ENCODE data around the gene P2RX5.

Gene P2RX5

GRCh38 chr17:3647769-3648555 lies 48.0 kb downstream of the P2RX5 start:
- H3K27ac ChIP-seq (ENCODE audit: insufficient read depth in 1 of 2, low read depth in 1 of 2, low read length in 2 of 2, poor library complexity in 1 of 2, severe bottlenecking in 2 of 2) = no peak overlapping the region
- ChIA-PET POLR2A (interaction anchor here (0.6 kb wide), 1 partner anchor 795 kb away, joined by 3 read pairs; no protein-coding TSS in a partner anchor), CTCF (interaction anchor here (0.8 to 3.3 kb wide), 13 partner anchors 10 to 608 kb away, joined by 3 to 11 read pairs (median 5); partner anchors contain the start of genes EMC6, SHPK and TAX1BP3)
- peaks cover 0 to 3% (median 0%) of the 10 kb centered on the region in 4 experiments for H3K4me1 ChIP-seq (ENCODE audit: control extremely low read depth in 1 of 4, control insufficient read depth in 4 of 4, insufficient read depth in 4 of 4, low read length in 3 of 4)
- 76% methylated on average over 18 of the region's 20 CpGs for WGBS (ENCODE audit: insufficient coverage)
- peaks cover 0 to 27% (median 13%) of the 10 kb centered on the region in 4 experiments for H3K36me3 ChIP-seq (ENCODE audit: control insufficient read depth in 4 of 4, insufficient read depth in 4 of 4, low read length in 3 of 4)
- H3K9me3 ChIP-seq (ENCODE audit: control extremely low read depth in 1 of 5, control insufficient read depth in 4 of 5, insufficient read depth in 2 of 5, low read depth in 1 of 5, low read length in 4 of 5) = no peaks in the 10 kb centered on the region
- H3K27me3 ChIP-seq (replicated peaks in 2 of 5; ENCODE audit: control insufficient read depth in 4 of 5, insufficient read depth in 5 of 5, low read length in 4 of 5) = no peaks in the 10 kb centered on the region
- peak; percentile 58 to 77 (median 76) for DNase-seq
- no peak overlapping the region for H3K4me3 ChIP-seq (ENCODE audit: control insufficient read depth in 1 of 7, extremely low read depth in 1 of 7, insufficient read depth in 4 of 7, low read depth in 2 of 7, low read length in 6 of 7)

GRCh38 chr17:3647251-3647650 lies 48.7 kb downstream of the P2RX5 start:
- 96% methylated on average over 11 of the region's 12 CpGs for WGBS (ENCODE audit: insufficient coverage)
- peaks cover 0 to 3% (median 0%) of the 10 kb centered on the region in 4 experiments for H3K4me1 ChIP-seq (ENCODE audit: control extremely low read depth in 1 of 4, control insufficient read depth in 4 of 4, insufficient read depth in 4 of 4, low read length in 3 of 4)
- H3K27me3 ChIP-seq (replicated peaks in 2 of 5; ENCODE audit: control insufficient read depth in 4 of 5, insufficient read depth in 5 of 5, low read length in 4 of 5) = no peaks in the 10 kb centered on the region
- H3K27ac ChIP-seq (ENCODE audit: insufficient read depth in 1 of 2, low read depth in 1 of 2, low read length in 2 of 2, poor library complexity in 1 of 2, severe bottlenecking in 2 of 2) = no peak overlapping the region
- H3K9me3 ChIP-seq (ENCODE audit: control extremely low read depth in 1 of 5, control insufficient read depth in 4 of 5, insufficient read depth in 2 of 5, low read depth in 1 of 5, low read length in 4 of 5) = no peaks in the 10 kb centered on the region
- H3K4me3 ChIP-seq (ENCODE audit: control insufficient read depth in 1 of 7, extremely low read depth in 1 of 7, insufficient read depth in 4 of 7, low read depth in 2 of 7, low read length in 6 of 7) = no peak overlapping the region
- ChIA-PET POLR2A (no interaction called here), CTCF (interaction anchor here (0.8 to 2.8 kb wide), 7 partner anchors 10 to 598 kb away, joined by 3 to 8 read pairs (median 3); partner anchors contain the start of genes EMC6 and TAX1BP3)
- no peak for DNase-seq
- peaks cover 0 to 27% (median 13%) of the 10 kb centered on the region in 4 experiments for H3K36me3 ChIP-seq (ENCODE audit: control insufficient read depth in 4 of 4, insufficient read depth in 4 of 4, low read length in 3 of 4)

GRCh38 chr17:3645310-3645709 lies 50.6 kb downstream of the P2RX5 start:
- H3K27ac ChIP-seq (ENCODE audit: insufficient read depth in 1 of 2, low read depth in 1 of 2, low read length in 2 of 2, poor library complexity in 1 of 2, severe bottlenecking in 2 of 2) = no peak overlapping the region

GRCh38 chr17:3643889-3644349 lies 52.0 kb downstream of the P2RX5 start:
- H3K27me3 ChIP-seq (replicated peaks in 2 of 5; ENCODE audit: control insufficient read depth in 4 of 5, insufficient read depth in 5 of 5, low read length in 4 of 5) = no peaks in the 10 kb centered on the region
- peaks cover 5 to 22% (median 18%) of the 10 kb centered on the region in 4 experiments for H3K4me1 ChIP-seq (ENCODE audit: control extremely low read depth in 1 of 4, control insufficient read depth in 4 of 4, insufficient read depth in 4 of 4, low read length in 3 of 4)
- ChIA-PET CTCF (interaction anchor here (1.0 kb wide), 1 partner anchor 31 kb away, joined by 3 read pairs; no protein-coding TSS in a partner anchor), POLR2A (no interaction called here)
- no peak overlapping the region for H3K4me3 ChIP-seq (ENCODE audit: control insufficient read depth in 1 of 7, extremely low read depth in 1 of 7, insufficient read depth in 4 of 7, low read depth in 2 of 7, low read length in 6 of 7)
- no peaks in the 10 kb centered on the region for H3K9me3 ChIP-seq (ENCODE audit: control extremely low read depth in 1 of 5, control insufficient read depth in 4 of 5, insufficient read depth in 2 of 5, low read depth in 1 of 5, low read length in 4 of 5)
- no peak for DNase-seq
- peaks cover 0 to 29% (median 12%) of the 10 kb centered on the region in 4 experiments for H3K36me3 ChIP-seq (ENCODE audit: control insufficient read depth in 4 of 4, insufficient read depth in 4 of 4, low read length in 3 of 4)
- H3K27ac ChIP-seq (ENCODE audit: insufficient read depth in 1 of 2, low read depth in 1 of 2, low read length in 2 of 2, poor library complexity in 1 of 2, severe bottlenecking in 2 of 2) = no peak overlapping the region
- WGBS (ENCODE audit: insufficient coverage) = 100% methylated on average over 3 of the region's 4 CpGs

More at GRCh38 chr17:3645310-3645709, 50.6 kb downstream of the P2RX5 start:
- ChIA-PET POLR2A (interaction anchor here (0.7 kb wide), 1 partner anchor 154 kb away, joined by 4 read pairs; no protein-coding TSS in a partner anchor), CTCF (no interaction called here)
- Histone ChIP-seq H3K36me3 (ENCODE audit: control insufficient read depth in 4 of 4, insufficient read depth in 4 of 4, low read length in 3 of 4) (peaks cover 0 to 30% (median 13%) of the 10 kb centered on the region in 4 experiments), H3K4me3 (ENCODE audit: control insufficient read depth in 1 of 7, extremely low read depth in 1 of 7, insufficient read depth in 4 of 7, low read depth in 2 of 7, low read length in 6 of 7) (no peak overlapping the region), H3K9me3 (ENCODE audit: control extremely low read depth in 1 of 5, control insufficient read depth in 4 of 5, insufficient read depth in 2 of 5, low read depth in 1 of 5, low read length in 4 of 5) (no peaks in the 10 kb centered on the region), H3K4me1 (ENCODE audit: control extremely low read depth in 1 of 4, control insufficient read depth in 4 of 4, insufficient read depth in 4 of 4, low read length in 3 of 4) (peaks cover 0 to 10% (median 9%) of the 10 kb centered on the region in 4 experiments), H3K27me3 (replicated peaks in 2 of 5; ENCODE audit: control insufficient read depth in 4 of 5, insufficient read depth in 5 of 5, low read length in 4 of 5) (no peaks in the 10 kb centered on the region)
- DNase-seq = no peak
- WGBS (ENCODE audit: insufficient coverage) = 76% methylated on average over 5 of the region's 5 CpGs

- Histone ChIP-seq H3K4me3 (ENCODE audit: control insufficient read depth in 1 of 7, extremely low read depth in 1 of 7, insufficient read depth in 4 of 7, low read depth in 2 of 7, low read length in 6 of 7) (no peak overlapping the region), H3K9me3 (ENCODE audit: control extremely low read depth in 1 of 5, control insufficient read depth in 4 of 5, insufficient read depth in 2 of 5, low read depth in 1 of 5, low read length in 4 of 5) (no peaks in the 10 kb centered on the region), H3K27me3 (replicated peaks in 2 of 5; ENCODE audit: control insufficient read depth in 4 of 5, insufficient read depth in 5 of 5, low read length in 4 of 5) (no peaks in the 10 kb centered on the region), H3K27ac (ENCODE audit: insufficient read depth in 1 of 2, low read depth in 1 of 2, low read length in 2 of 2, poor library complexity in 1 of 2, severe bottlenecking in 2 of 2) (no peak overlapping the region), H3K36me3 (ENCODE audit: control insufficient read depth in 4 of 4, insufficient read depth in 4 of 4, low read length in 3 of 4) (peaks cover 0 to 17% (median 4%) of the 10 kb centered on the region in 4 experiments), H3K4me1 (ENCODE audit: control extremely low read depth in 1 of 4, control insufficient read depth in 4 of 4, insufficient read depth in 4 of 4, low read length in 3 of 4) (peaks cover 5 to 31% (median 25%) of the 10 kb centered on the region in 4 experiments)
- WGBS (ENCODE audit: insufficient coverage) = 94% methylated on average over 3 of the region's 19 CpGs
- no peak for DNase-seq
- ChIA-PET CTCF (no interaction called here), POLR2A (no interaction called here)
Observed at GRCh38 chr17:3641717-3642486, 54.1 kb downstream of the P2RX5 start.

- Histone ChIP-seq H3K27me3 (replicated peaks in 2 of 5; ENCODE audit: control insufficient read depth in 4 of 5, insufficient read depth in 5 of 5, low read length in 4 of 5) (no peaks in the 10 kb centered on the region), H3K27ac (ENCODE audit: insufficient read depth in 1 of 2, low read depth in 1 of 2, low read length in 2 of 2, poor library complexity in 1 of 2, severe bottlenecking in 2 of 2) (peak overlapping the region in 1 of 2 experiments; percentile 62), H3K9me3 (ENCODE audit: control extremely low read depth in 1 of 5, control insufficient read depth in 4 of 5, insufficient read depth in 2 of 5, low read depth in 1 of 5, low read length in 4 of 5) (no peaks in the 10 kb centered on the region), H3K4me1 (ENCODE audit: control extremely low read depth in 1 of 4, control insufficient read depth in 4 of 4, insufficient read depth in 4 of 4, low read length in 3 of 4) (peaks cover 5 to 34% (median 27%) of the 10 kb centered on the region in 4 experiments), H3K4me3 (ENCODE audit: control insufficient read depth in 1 of 7, extremely low read depth in 1 of 7, insufficient read depth in 4 of 7, low read depth in 2 of 7, low read length in 6 of 7) (no peak overlapping the region), H3K36me3 (ENCODE audit: control insufficient read depth in 4 of 4, insufficient read depth in 4 of 4, low read length in 3 of 4) (peaks cover 0 to 17% (median 4%) of the 10 kb centered on the region in 4 experiments)
- CTCF ChIA-PET = no interaction called here
- WGBS (ENCODE audit: insufficient coverage) = 97% methylated on average over 3 of the region's 3 CpGs
- POLR2A ChIA-PET = no interaction called here
- no peak for DNase-seq
Observed at GRCh38 chr17:3641014-3641413, 54.9 kb downstream of the P2RX5 start.

Data from common myeloid progenitor, CD34-positive (primary cell).